H1 (cell line): Measurements from ENCODE around the gene PSMD12. TPM values are rescaled to one million over a fixed set of nuclear protein-coding genes. Genes with fewer than 3 reads are reported as not detected.

Source experiments
- CTCF ChIA-PET: fragments of 300-600 bp; sonication (Branson Sonifier 250); formaldehyde crosslinking; loops from one replicate; lab custom pipeline; 2021; ENCODE audit not compliant: partially characterized antibody; lab: Charles Lee
- POLR2A ChIA-PET: fragments of 300-600 bp; sonication (Branson Sonifier 250); formaldehyde crosslinking; loops from one replicate; lab custom pipeline; 2021; ENCODE audit warnings: inconsistent platforms; ENCODE audit not compliant: partially characterized antibody; lab: Charles Lee
- DNase-seq, 2 experiments: peaks; one replicate each; pipeline versions ENCODE4 v3.0.0 to v3.0.0-alpha.2; 2010 to 2022; ENCODE audit warnings: low spot score in 2 of 2, low read depth in 1 of 2, mixed read lengths in 1 of 2
- FAIRE-seq: peaks from 2 replicates; lab custom pipeline; 2011; peaks lifted over from hg19 to GRCh38; lab: Jason Lieb, UNC
- H2AFZ ChIP-seq: 2 replicates; pipeline ENCODE4 v1.8.1; 2012; ENCODE audit warnings: low read length, inconsistent platforms
- H2AK5ac ChIP-seq: 2 replicates; pipeline ENCODE4 v1.6.1; 2013; ENCODE audit warnings: low read depth, low read length
- H2BK120ac ChIP-seq: replicated peaks from 2 replicates; pipeline ENCODE3; 2013; ENCODE audit warnings: low read depth, low read length, inconsistent platforms
- H2BK12ac ChIP-seq: 2 replicates; pipeline ENCODE4 v1.6.1; 2013; ENCODE audit warnings: low read depth, low read length
- H2BK15ac ChIP-seq: 2 replicates; pipeline ENCODE4 v1.6.1; 2013; ENCODE audit warnings: low read length
- H2BK20ac ChIP-seq: 2 replicates; pipeline ENCODE4 v1.6.1; 2013; ENCODE audit warnings: low read length
- H2BK5ac ChIP-seq: 2 replicates; pipeline ENCODE4 v1.6.1; 2013; ENCODE audit warnings: low read depth, low read length
- H3K14ac ChIP-seq: 2 replicates; pipeline ENCODE4 v1.6.1; 2013; ENCODE audit warnings: inconsistent platforms; ENCODE audit not compliant: insufficient read length
- H3K18ac ChIP-seq: 2 replicates; pipeline ENCODE4 v1.6.1; 2013; ENCODE audit warnings: low read length; ENCODE audit errors: extremely low read depth
- H3K23ac ChIP-seq: 2 replicates; pipeline ENCODE4 v1.6.1; 2013; ENCODE audit warnings: inconsistent platforms; ENCODE audit not compliant: insufficient read length
- H3K23me2 ChIP-seq: 2 replicates; pipeline ENCODE4 v1.6.1; 2013; ENCODE audit warnings: low read depth, low read length
- H3K27ac ChIP-seq: 2 replicates; pipeline ENCODE4 v1.6.1; 2011; ENCODE audit warnings: low read depth, low read length, inconsistent platforms
- H3K27me3 ChIP-seq, 4 experiments: replicated peaks in 1 of 4; 1 replicate in 1 of 4; 2 replicates in 3 of 4; pipeline versions ENCODE4 v1.6.1 to v1.8.1; 2011 to 2013; ENCODE audit warnings: low read length in 3 of 4, mild to moderate bottlenecking in 3 of 4, inconsistent platforms in 2 of 4, mixed read lengths in 2 of 4, moderate library complexity in 1 of 4; ENCODE audit not compliant: control insufficient read depth in 3 of 4, insufficient read depth in 3 of 4; ENCODE audit errors: extremely low read depth in 1 of 4
- H3K36me3 ChIP-seq, 4 experiments: 2 replicates each; pipeline versions ENCODE4 v1.6.1 to v1.8.1; 2011 to 2013; ENCODE audit warnings: mild to moderate bottlenecking in 4 of 4, low read length in 3 of 4, moderate library complexity in 2 of 4, control low read depth in 1 of 4, inconsistent platforms in 1 of 4; ENCODE audit not compliant: insufficient read depth in 4 of 4, control insufficient read depth in 2 of 4
- H3K4ac ChIP-seq: replicated peaks from 2 replicates; pipeline ENCODE3; 2013; ENCODE audit warnings: low read length, low read depth, mixed read lengths, inconsistent platforms; ENCODE audit not compliant: insufficient read length
- H3K4me1 ChIP-seq, 4 experiments: replicated peaks in 1 of 4; 1 replicate in 1 of 4; 2 replicates in 3 of 4; pipeline versions ENCODE4 v1.6.1 to v1.8.1; 2011 to 2013; ENCODE audit warnings: low read length in 3 of 4, inconsistent platforms in 2 of 4, mixed read lengths in 1 of 4; ENCODE audit not compliant: insufficient read depth in 4 of 4, control insufficient read depth in 3 of 4
- H3K4me2 ChIP-seq, 2 experiments: 2 replicates each; pipeline versions ENCODE4 v1.6.1 to v1.8.1; 2011 to 2013; ENCODE audit warnings: low read depth in 2 of 2, low read length in 2 of 2, control low read depth in 1 of 2, inconsistent platforms in 1 of 2, mild to moderate bottlenecking in 1 of 2; ENCODE audit not compliant: insufficient read depth in 1 of 2
- H3K4me3 ChIP-seq, 4 experiments: fragments of 200-600, 300-600 bp in 1 of 4; sonication (generic), shearing (Covaris generic), sonication (Bioruptor Twin) in 1 of 4; 2 replicates each; pipeline versions ENCODE4 v1.5.1 to v1.8.1; 2011 to 2016; ENCODE audit warnings: low read length in 4 of 4, low read depth in 3 of 4, control low read depth in 2 of 4, inconsistent platforms in 2 of 4, mild to moderate bottlenecking in 2 of 4, mixed read lengths in 1 of 4, moderate library complexity in 1 of 4; ENCODE audit not compliant: insufficient read depth in 2 of 4; ENCODE audit errors: extremely low read depth in 1 of 4
- H3K56ac ChIP-seq: replicated peaks from 2 replicates; pipeline ENCODE3; 2013; ENCODE audit warnings: low read depth, mild to moderate bottlenecking, mixed read lengths, low read length, inconsistent platforms; ENCODE audit not compliant: insufficient read length
- H3K79me1 ChIP-seq: 2 replicates; pipeline ENCODE4 v1.6.1; 2013; ENCODE audit warnings: low read depth, low read length, control low read depth
- H3K79me2 ChIP-seq, 2 experiments: 2 replicates each; pipeline versions ENCODE4 v1.6.1 to v1.8.1; 2012 to 2013; ENCODE audit warnings: low read length in 2 of 2, mild to moderate bottlenecking in 2 of 2, inconsistent platforms in 1 of 2; ENCODE audit not compliant: insufficient read depth in 2 of 2, control insufficient read depth in 1 of 2
- H3K9ac ChIP-seq, 4 experiments: replicated peaks in 1 of 4; 1 replicate in 1 of 4; 2 replicates in 3 of 4; pipeline versions ENCODE4 v1.6.1 to v1.8.1; 2011 to 2013; ENCODE audit warnings: low read depth in 3 of 4, low read length in 3 of 4, control low read depth in 2 of 4, mild to moderate bottlenecking in 2 of 4, moderate library complexity in 2 of 4, inconsistent platforms in 1 of 4; ENCODE audit errors: extremely low read depth in 1 of 4
- H3K9me3 ChIP-seq, 2 experiments: 2 replicates each; pipeline versions ENCODE4 v1.6.1 to v1.8.1; 2012 to 2013; ENCODE audit warnings: mild to moderate bottlenecking in 2 of 2, moderate library complexity in 2 of 2, control low read depth in 1 of 2, inconsistent platforms in 1 of 2, low read depth in 1 of 2, low read length in 1 of 2, mixed read lengths in 1 of 2; ENCODE audit not compliant: insufficient read depth in 2 of 2
- H4K20me1 ChIP-seq, 2 experiments: replicated peaks in 1 of 2; 2 replicates each; pipeline versions ENCODE3 to v1.8.1; 2011 to 2013; ENCODE audit warnings: inconsistent platforms in 2 of 2, low read length in 2 of 2, mild to moderate bottlenecking in 1 of 2; ENCODE audit not compliant: insufficient read depth in 2 of 2, control insufficient read depth in 1 of 2
- H4K5ac ChIP-seq: 2 replicates; pipeline ENCODE4 v1.6.1; 2013; ENCODE audit warnings: low read length, low read depth, mixed read lengths, inconsistent platforms; ENCODE audit not compliant: insufficient read length
- H4K8ac ChIP-seq: 2 replicates; pipeline ENCODE4 v1.8.0; 2013; ENCODE audit warnings: mild to moderate bottlenecking, moderate library complexity, low read length, inconsistent platforms; ENCODE audit not compliant: insufficient read depth; ENCODE audit errors: extremely low read depth
- H4K91ac ChIP-seq: replicated peaks from 2 replicates; pipeline ENCODE3; 2013; ENCODE audit warnings: low read length, mixed read lengths, inconsistent platforms; ENCODE audit not compliant: insufficient read length
- ASH2L ChIP-seq: fragments of 200-600, 300-600 bp; sonication (generic); IDR thresholded peaks from one replicate; pipeline ENCODE4 v1.7.1; 2017; ENCODE audit warnings: low read length
- ATF3 ChIP-seq: IDR thresholded peaks from 2 replicates; pipeline ENCODE4 v1.6.1; 2011; ENCODE audit warnings: low read depth, mild to moderate bottlenecking, low read length; ENCODE audit not compliant: insufficient read depth
- BCL11A ChIP-seq, 2 experiments: IDR thresholded peaks; one replicate each; pipeline ENCODE4 v1.6.1; 2011; ENCODE audit warnings: low read depth in 2 of 2, low read length in 2 of 2, mild to moderate bottlenecking in 2 of 2
- CBX8 ChIP-seq: fragments of 300-800, 300-1000 bp; sonication (generic); IDR thresholded peaks from 2 replicates; pipeline ENCODE4 v1.7.1; 2016; ENCODE audit warnings: low read depth, low read length, borderline replicate concordance
- FOSL1 ChIP-seq: IDR thresholded peaks from 2 replicates; pipeline ENCODE4 v1.6.1; 2011; ENCODE audit warnings: mild to moderate bottlenecking, low read depth, low read length, moderate library complexity; ENCODE audit not compliant: insufficient read depth
- POLR2AphosphoS5 ChIP-seq: IDR thresholded peaks from 2 replicates; pipeline ENCODE4 v1.6.1; 2011; ENCODE audit warnings: low read depth, low read length
- RAD21 ChIP-seq, 2 experiments: IDR thresholded peaks in 1 of 2; conservative IDR thresholded peaks in 1 of 2; 2 replicates each; pipeline ENCODE4 v1.6.1; 2011; ENCODE audit warnings: low read depth in 2 of 2, low read length in 2 of 2, improper control_type of control experiment in 1 of 2, inconsistent platforms in 1 of 2, mild to moderate bottlenecking in 1 of 2, moderate library complexity in 1 of 2
- SIN3A ChIP-seq, 2 experiments: IDR thresholded peaks in 1 of 2; conservative IDR thresholded peaks in 1 of 2; 2 replicates each; pipeline ENCODE4 v1.6.1; 2011 to 2012; ENCODE audit warnings: low read length in 2 of 2, improper control_type of control experiment in 1 of 2, low read depth in 1 of 2, mild to moderate bottlenecking in 1 of 2
- SP4 ChIP-seq: IDR thresholded peaks from 2 replicates; pipeline ENCODE4 v1.6.1; 2012; ENCODE audit warnings: low read length, inconsistent platforms
- SRF ChIP-seq: IDR thresholded peaks from 2 replicates; pipeline ENCODE4 v1.6.1; 2011; ENCODE audit warnings: mild to moderate bottlenecking, low read depth, low read length, moderate library complexity
- WGBS, 2 experiments: shearing (Covaris generic) in 1 of 2; methylation state at CpG; one replicate each; pipeline versions ENCODE4 v1.1.6 to v1.1.7; 2013 to 2015; ENCODE audit warnings: low lambda C conversion rate in 2 of 2, mixed read lengths in 2 of 2, inconsistent platforms in 1 of 2, low coverage in 1 of 2, missing lambda C conversion rate in 1 of 2; ENCODE audit not compliant: insufficient replicate concordance in 2 of 2, insufficient coverage in 1 of 2, insufficient read length in 1 of 2; ENCODE audit errors: extremely low coverage in 1 of 2, missing lambda C conversion rate in 1 of 2; 5-methylcytosine and 5-hydroxymethylcytosine counted together
- polyA plus RNA-seq, 7 experiments: library from polyadenylated mRNA; depleted of rRNA in 3 of 7; stranded (reverse) in 5 of 7; unstranded in 2 of 7; fragments of >200 nt in 5 of 7; fragments of 200-250 nt in 2 of 7; gene quantifications; 1 replicate in 5 of 7; 2 replicates in 1 of 7; 4 replicates in 1 of 7; pipeline versions ENCODE4 v1.2.1 to v1.2.3, GENCODE V29; 2011 to 2013; ENCODE audit warnings: missing spikeins in 2 of 7, mixed read lengths in 2 of 7
- total RNA-seq: library from RNA; stranded (reverse); fragmentation: NEBNext Ultra II Directional; extraction: Animal tissue kit (Norgen Biotek cat#: 25700); gene quantifications from 2 replicates; pipeline ENCODE4 v1.2.1, GENCODE V29; 2021

PSMD12 gene
- total and polyA plus RNA-seq, 2 of the 8 experiments (the other 6 are each of a cell fraction or from before 2014, with no cell fraction given), result 14.0 to 82.4 TPM

DNA sequence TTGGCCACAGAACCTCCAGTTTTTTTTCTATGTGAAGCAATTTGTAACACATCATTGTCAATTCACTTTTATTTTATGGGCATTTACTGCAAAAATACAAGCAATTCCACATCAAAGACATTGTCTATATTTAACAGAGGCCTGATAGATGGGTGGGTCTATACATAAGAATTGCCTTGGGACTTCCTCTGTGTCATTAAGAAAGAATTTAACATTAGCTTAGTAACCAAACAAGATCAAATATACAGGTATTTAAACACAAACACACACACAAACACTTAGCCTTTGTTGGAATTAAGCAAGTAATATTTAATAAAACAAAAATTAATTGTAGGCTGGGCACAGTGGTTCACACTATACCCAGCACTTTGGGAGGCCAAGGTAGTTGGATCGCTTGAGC is 6.4 kb upstream of the PSMD12 start:
- H3K27me3 ChIP-seq, result no peaks in the 10 kb centered on the region
- CTCF ChIA-PET, result interaction anchor here (0.6 to 2.8 kb wide), 9 partner anchors 12 to 314 kb away, joined by 3 to 10 read pairs (median 4); no protein-coding TSS in a partner anchor
- H3K4me1 ChIP-seq, result peaks cover 0 to 4% (median 2%) of the 10 kb centered on the region in 4 experiments; a peak in 5 of 7 replicates
- no peak overlapping the region for H2BK15ac ChIP-seq
- no peaks in the 10 kb centered on the region for H3K79me1 ChIP-seq
- no peak overlapping the region for H2BK20ac ChIP-seq
- no peak for TF ChIP-seq ASH2L
- no peak for TF ChIP-seq SIN3A (conservative IDR thresholded peaks at IDR 0.05 in 1 of 2, IDR thresholded peaks at IDR 0.05 in 1 of 2; ENCODE audit: low read depth in 1 of 2, low read length in 2 of 2)
- no peak for TF ChIP-seq RAD21 (IDR thresholded peaks at IDR 0.05 in 1 of 2, conservative IDR thresholded peaks at IDR 0.05 in 1 of 2; ENCODE audit: low read depth in 2 of 2, low read length in 2 of 2)
- no peak for TF ChIP-seq SRF
- TF ChIP-seq CBX8, result no peak
- TF ChIP-seq SP4, result no peak
- TF ChIP-seq BCL11A (IDR thresholded peaks at IDR 0.05; ENCODE audit: low read depth in 2 of 2, low read length in 2 of 2), result no peak
- no peak for TF ChIP-seq POLR2AphosphoS5
- TF ChIP-seq ATF3, result no peak
- TF ChIP-seq FOSL1, result no peak
- no peak overlapping the region for H2AFZ ChIP-seq
- POLR2A ChIA-PET, result interaction anchor here (0.7 kb wide), 1 partner anchor 23 kb away, joined by 5 read pairs; no protein-coding TSS in a partner anchor
- H3K79me2 ChIP-seq, result no peaks in the 10 kb centered on the region; a peak in 1 of 4 replicates
- H3K36me3 ChIP-seq, result no peaks in the 10 kb centered on the region
- H4K20me1 ChIP-seq, result no peaks in the 10 kb centered on the region
- peaks cover 7% of the 10 kb centered on the region; the same call in 1 of the 2 replicates for H3K23me2 ChIP-seq
- 84% methylated on average over 1 of the region's 1 CpG; no CpG with 5 or more reads in 1 of the 2 experiments for WGBS, 2 experiments
- no peak overlapping the region for H3K27ac ChIP-seq
- H2BK12ac ChIP-seq, result no peak overlapping the region
- DNase-seq (no peak), FAIRE-seq (no peak)
- no peak overlapping the region for H2BK5ac ChIP-seq
- no peak overlapping the region for H3K18ac ChIP-seq
- no peak overlapping the region for H4K91ac ChIP-seq
- no peak overlapping the region for H3K14ac ChIP-seq
- H3K4me2 ChIP-seq, result no peak overlapping the region
- H2AK5ac ChIP-seq, result no peak overlapping the region
- H2BK120ac ChIP-seq, result no peak overlapping the region
- H4K8ac ChIP-seq, result no peak overlapping the region
- no peak overlapping the region for H3K56ac ChIP-seq
- H3K9ac ChIP-seq, result no peak overlapping the region
- H3K9me3 ChIP-seq, result no peaks in the 10 kb centered on the region
- no peak overlapping the region for H3K23ac ChIP-seq
- no peak overlapping the region for H4K5ac ChIP-seq
- no peak overlapping the region for H3K4ac ChIP-seq
- H3K4me3 ChIP-seq, result no peak overlapping the region
